HEK293T (cell line): Measurements from ENCODE around the gene EHBP1.

Source experiments
- BHLHE40 ChIP-seq: fragments of 450-650 bp; IDR thresholded peaks from 2 replicates; pipeline ENCODE4 v1.6.1; 2016; ENCODE audit warnings: mild to moderate bottlenecking, moderate library complexity, borderline replicate concordance
- CTBP1 ChIP-seq: fragments of 450-650 bp; IDR thresholded peaks from 2 replicates; pipeline ENCODE4 v1.6.1; 2016; ENCODE audit warnings: borderline replicate concordance
- FOXA1 ChIP-seq: fragments of 450-650 bp; IDR thresholded peaks from 2 replicates; pipeline ENCODE4 v1.6.1; 2016; ENCODE audit warnings: mild to moderate bottlenecking
- FOXK2 ChIP-seq: fragments of 450-650 bp; IDR thresholded peaks from 2 replicates; pipeline ENCODE4 v1.6.1; 2016; ENCODE audit warnings: mild to moderate bottlenecking
- FOXM1 ChIP-seq: fragments of 450-650 bp; IDR thresholded peaks from 2 replicates; pipeline ENCODE4 v1.6.1; 2017; ENCODE audit warnings: mild to moderate bottlenecking, borderline replicate concordance
- LEF1 ChIP-seq: fragments of 450-650 bp; IDR thresholded peaks from 2 replicates; pipeline ENCODE4 v1.6.1; 2017; ENCODE audit warnings: mild to moderate bottlenecking, borderline replicate concordance
- NFRKB ChIP-seq: fragments of 450-650 bp; IDR thresholded peaks from 2 replicates; pipeline ENCODE4 v1.6.1; 2016; ENCODE audit warnings: mild to moderate bottlenecking, moderate library complexity
- SP1 ChIP-seq: fragments of 450-650 bp; IDR thresholded peaks from 2 replicates; pipeline ENCODE4 v1.6.1; 2017
- SUZ12 ChIP-seq: fragments of 450-650 bp; IDR thresholded peaks from 2 replicates; pipeline ENCODE4 v1.6.1; 2016; ENCODE audit warnings: mild to moderate bottlenecking

DNA sequence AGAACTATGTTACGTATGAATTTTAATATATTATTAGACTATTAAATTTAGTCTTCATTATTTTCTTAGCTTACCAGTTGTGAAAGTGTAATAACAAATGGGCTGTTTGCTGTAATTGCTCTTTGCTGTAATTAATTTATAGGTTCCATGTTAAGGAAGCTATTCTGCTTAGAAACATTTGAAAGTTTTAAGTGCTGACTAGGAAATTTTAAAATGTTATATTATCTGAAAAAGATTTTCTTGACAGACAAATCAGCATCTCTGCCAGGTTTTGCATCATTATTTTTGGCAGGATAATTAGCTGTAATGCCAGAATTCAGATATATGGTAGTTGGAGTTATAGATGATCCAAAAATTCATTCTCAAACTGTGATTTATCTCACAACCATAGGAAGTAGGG lies 387.3 kb downstream of the EHBP1 start:
- TF ChIP-seq SUZ12 (no peak), BHLHE40 (no peak), CTBP1 (no peak), SP1 (no peak), LEF1 (no peak), FOXM1 (no peak), FOXK2 (no peak), FOXA1 (no peak), NFRKB (no peak)
